AG20443 (cell line): ENCODE measurements around the gene CCDC183.
"Not testable (repeated sequence)": the region's sequence is repeated elsewhere in the genome, so short reads cannot be mapped to it uniquely, and the experiment has no call there.

Experiments
- DNase-seq: peaks from one replicate; pipeline ENCODE4 v3.0.0; 2012; ENCODE audit warnings: low spot score, mixed read lengths

The CCDC183 gene

GRCh38 chr9:136784997-136785361 is 11.2 kb upstream of the CCDC183 start:
- DNase-seq = no peak

GRCh38 chr9:136785565-136786355 is 10.4 kb upstream of the CCDC183 start:
- not testable (repeated sequence) for DNase-seq

GRCh38 chr9:136786451-136786850 is 9.7 kb upstream of the CCDC183 start:
- no peak for DNase-seq

- DNase-seq = not testable (repeated sequence)
Measured at GRCh38 chr9:136786983-136787382, 9.2 kb upstream of the CCDC183 start.

GRCh38 chr9:136787690-136788400 is 8.3 kb upstream of the CCDC183 start:
- DNase-seq = peak; percentile 67

- not testable (repeated sequence) for DNase-seq
Measured at GRCh38 chr9:136788644-136789522, 7.3 kb upstream of the CCDC183 start.

GRCh38 chr9:136789523-136789937 is 6.6 kb upstream of the CCDC183 start:
- no peak for DNase-seq

- DNase-seq = peak; percentile 100
Measured at GRCh38 chr9:136790640-136791515, 5.3 kb upstream of the CCDC183 start, which contains the start of gene TMEM141. TSS of gene TMEM141 (plus strand) at chr9:136791344. CDS start at chr9:136791371, 27 bp downstream.

- DNase-seq = peak; percentile 41
Measured at GRCh38 chr9:136791516-136792276, 4.4 kb upstream of the CCDC183 start.

- no peak for DNase-seq
Measured at GRCh38 chr9:136792321-136793085, 3.6 kb upstream of the CCDC183 start.

GRCh38 chr9:136793086-136793946 is 2.8 kb upstream of the CCDC183 start:
- no peak for DNase-seq

- DNase-seq = no peak
Measured at GRCh38 chr9:136794281-136794999, 1.7 kb upstream of the CCDC183 start.

- no peak for DNase-seq
Measured at GRCh38 chr9:136795000-136795348, 1.2 kb upstream of the CCDC183 start.

- not testable (repeated sequence) for DNase-seq
Measured at GRCh38 chr9:136796775-136797347, 723 bp downstream of the CCDC183 start.

- no peak for DNase-seq
Measured at GRCh38 chr9:136798708-136799078, 2.6 kb downstream of the CCDC183 start.

- no peak for DNase-seq
Measured at GRCh38 chr9:136799079-136799853, 3.1 kb downstream of the CCDC183 start.
